Left lung (tissue), 10 donors: Measurements from ENCODE around the gene GMIP. TPM values are rescaled to one million over a fixed set of nuclear protein-coding genes. Genes with fewer than 3 reads are reported as not detected.

Experiments used
- ATAC-seq: fragments of 200-7000 bp; cut with Tn5 transposase; one replicate; pipeline ENCODE4 v1.9.1; 2020; ENCODE audit warnings: moderate library complexity
- DNase-seq, 4 donors: peaks; one replicate each; pipeline ENCODE4 v3.0.0-alpha.2; 2013 to 2020
- H3K27ac ChIP-seq, 2 donors: fragments of 200-600 bp; sonication (generic) in 1 of 2; one replicate each; pipeline versions ENCODE4 v1.5.0 to v1.8.0; 2020 to 2021
- H3K27me3 ChIP-seq, 2 donors: fragments of 200-600 bp; sonication (generic) in 1 of 2; one replicate each; pipeline versions ENCODE4 v1.5.0 to v1.8.0; 2020 to 2021
- H3K36me3 ChIP-seq, 2 donors: fragments of 200-600 bp; sonication (generic) in 1 of 2; one replicate each; pipeline versions ENCODE4 v1.5.0 to v1.8.0; 2020 to 2021
- H3K4me1 ChIP-seq, 2 donors: fragments of 200-600 bp; one replicate each; pipeline ENCODE4 v1.8.0; 2021
- H3K4me3 ChIP-seq, 2 donors: fragments of 200-600 bp; sonication (generic) in 1 of 2; one replicate each; pipeline versions ENCODE4 v1.5.0 to v1.8.0; 2020 to 2021; ENCODE audit warnings: mild to moderate bottlenecking in 1 of 2
- H3K9me3 ChIP-seq, 2 donors: fragments of 200-600 bp; sonication (generic) in 1 of 2; one replicate each; pipeline versions ENCODE4 v1.5.0 to v1.8.0; 2020 to 2021
- intact Hi-C, 2 donors: fragments of 100-400 bp; cut with DNase I; formaldehyde crosslinking; loops; one replicate each; pipeline versions ENCODE4 v1.11.2 to v1.14.2; 2022
- polyA plus RNA-seq, 6 donors: library from polyadenylated mRNA; unstranded; fragments of 120-200 nt; gene quantifications; one replicate each; pipeline ENCODE4 v1.2.1, GENCODE V29; 2013; ENCODE audit not compliant: insufficient read length in 6 of 6
- total RNA-seq, 2 donors: library from RNA; stranded (reverse); fragmentation: NEBNext Ultra II Directional; extraction: Animal tissue kit (Norgen Biotek cat#: 25700); gene quantifications; one replicate each; pipeline ENCODE4 v1.2.1, GENCODE V29; 2021
- TF ChIP-seq, protein P1 (sequence below), 2 donors: fragments of 200-600 bp; sonication (generic) in 1 of 2; IDR thresholded peaks; one replicate each; pipeline versions ENCODE4 v1.5.0 to v1.8.0; 2021; ENCODE audit warnings: antibody characterized with exemption in 2 of 2
- donor health status: DM: no; HTN: yes; CAD: no.
- donor health status: DM: no; HTN: no; CAD: no.

The GMIP gene
- total and polyA plus RNA-seq, 8 donors = 9.1 to 57.2 (median 11.1) TPM

DNA sequence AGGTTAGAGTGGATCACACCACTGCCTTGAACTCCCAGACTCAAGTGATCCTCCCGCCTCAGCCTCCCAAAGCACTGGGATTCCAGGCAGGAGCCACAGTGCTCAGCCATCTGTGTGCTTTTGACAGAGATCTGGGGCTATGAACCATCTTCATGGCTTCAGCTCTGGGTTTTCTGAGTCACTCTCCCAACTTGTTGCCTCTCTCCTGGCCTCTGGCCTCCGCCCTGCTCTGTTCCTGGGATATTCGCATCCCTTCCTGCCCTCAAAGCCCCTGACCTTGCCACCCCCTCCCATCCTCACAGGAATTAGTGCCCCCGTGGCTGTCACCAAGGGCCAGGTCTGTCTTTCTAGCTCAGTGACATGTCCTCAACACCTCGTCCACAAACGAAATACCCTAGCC lies 5.7 kb upstream of the GMIP start:
- Histone ChIP-seq H3K4me3 (no peak overlapping the region), H3K27ac (no peak overlapping the region), H3K4me1 (no peaks in the 10 kb centered on the region), H3K27me3 (no peaks in the 10 kb centered on the region), H3K36me3 (peaks cover 0 to 100% of the 10 kb centered on the region in 2 donors), H3K9me3 (no peaks in the 10 kb centered on the region)
- intact Hi-C loops = loop anchor here in 1 of 2 donors (5.0 kb wide), 1 partner anchor 117 kb away; no protein-coding TSS in a partner anchor
- DNase-seq = peak in 1 of 4 donors; percentile 22
- TF ChIP-seq, protein P1, sequence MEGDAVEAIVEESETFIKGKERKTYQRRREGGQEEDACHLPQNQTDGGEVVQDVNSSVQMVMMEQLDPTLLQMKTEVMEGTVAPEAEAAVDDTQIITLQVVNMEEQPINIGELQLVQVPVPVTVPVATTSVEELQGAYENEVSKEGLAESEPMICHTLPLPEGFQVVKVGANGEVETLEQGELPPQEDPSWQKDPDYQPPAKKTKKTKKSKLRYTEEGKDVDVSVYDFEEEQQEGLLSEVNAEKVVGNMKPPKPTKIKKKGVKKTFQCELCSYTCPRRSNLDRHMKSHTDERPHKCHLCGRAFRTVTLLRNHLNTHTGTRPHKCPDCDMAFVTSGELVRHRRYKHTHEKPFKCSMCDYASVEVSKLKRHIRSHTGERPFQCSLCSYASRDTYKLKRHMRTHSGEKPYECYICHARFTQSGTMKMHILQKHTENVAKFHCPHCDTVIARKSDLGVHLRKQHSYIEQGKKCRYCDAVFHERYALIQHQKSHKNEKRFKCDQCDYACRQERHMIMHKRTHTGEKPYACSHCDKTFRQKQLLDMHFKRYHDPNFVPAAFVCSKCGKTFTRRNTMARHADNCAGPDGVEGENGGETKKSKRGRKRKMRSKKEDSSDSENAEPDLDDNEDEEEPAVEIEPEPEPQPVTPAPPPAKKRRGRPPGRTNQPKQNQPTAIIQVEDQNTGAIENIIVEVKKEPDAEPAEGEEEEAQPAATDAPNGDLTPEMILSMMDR (IDR thresholded peaks at IDR 0.05) = no peak
- ATAC-seq = no peak

DNA sequence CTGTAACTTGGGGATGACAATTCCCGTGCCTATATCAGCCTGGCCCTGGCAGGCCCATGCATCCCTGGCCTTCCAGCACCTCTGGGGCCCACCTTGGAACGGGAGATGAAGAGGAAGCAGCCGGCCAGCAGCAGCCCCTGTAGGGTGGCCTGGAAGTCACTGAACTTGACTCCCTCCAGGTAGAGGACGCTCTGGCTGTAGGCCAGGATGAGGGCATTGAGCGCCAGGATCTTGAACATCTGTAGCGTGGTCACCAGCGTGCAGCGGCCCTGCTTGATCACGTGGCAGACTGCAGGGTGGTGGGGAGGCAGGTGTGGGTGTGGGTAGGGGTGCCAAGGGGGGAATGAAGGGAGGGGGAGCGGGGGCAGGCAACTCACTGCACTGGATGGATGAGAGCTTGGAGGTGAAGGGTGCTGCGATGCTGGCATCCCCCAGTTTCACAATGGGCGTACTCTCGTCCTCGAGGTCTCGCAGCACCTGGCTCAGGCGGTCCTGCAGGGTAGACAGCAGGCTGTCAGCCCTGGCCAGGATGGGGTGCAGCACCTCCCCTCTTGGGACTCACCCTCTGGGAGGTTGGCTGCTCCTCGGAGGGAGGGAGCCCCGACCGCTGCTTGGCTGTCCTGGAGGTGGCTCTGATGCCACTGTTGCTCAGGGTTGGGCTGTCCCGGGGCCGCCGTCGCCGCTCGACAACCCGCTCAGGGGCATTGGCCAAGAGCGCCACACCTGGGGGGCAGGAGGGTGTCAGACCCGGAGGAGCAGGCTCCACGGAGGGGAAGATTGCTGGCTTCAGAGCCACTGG lies 3.8 kb upstream of the GMIP start:
- intact Hi-C loops = loop anchor here in 1 of 2 donors (5.0 kb wide), 1 partner anchor 115 kb away; no protein-coding TSS in a partner anchor

DNA sequence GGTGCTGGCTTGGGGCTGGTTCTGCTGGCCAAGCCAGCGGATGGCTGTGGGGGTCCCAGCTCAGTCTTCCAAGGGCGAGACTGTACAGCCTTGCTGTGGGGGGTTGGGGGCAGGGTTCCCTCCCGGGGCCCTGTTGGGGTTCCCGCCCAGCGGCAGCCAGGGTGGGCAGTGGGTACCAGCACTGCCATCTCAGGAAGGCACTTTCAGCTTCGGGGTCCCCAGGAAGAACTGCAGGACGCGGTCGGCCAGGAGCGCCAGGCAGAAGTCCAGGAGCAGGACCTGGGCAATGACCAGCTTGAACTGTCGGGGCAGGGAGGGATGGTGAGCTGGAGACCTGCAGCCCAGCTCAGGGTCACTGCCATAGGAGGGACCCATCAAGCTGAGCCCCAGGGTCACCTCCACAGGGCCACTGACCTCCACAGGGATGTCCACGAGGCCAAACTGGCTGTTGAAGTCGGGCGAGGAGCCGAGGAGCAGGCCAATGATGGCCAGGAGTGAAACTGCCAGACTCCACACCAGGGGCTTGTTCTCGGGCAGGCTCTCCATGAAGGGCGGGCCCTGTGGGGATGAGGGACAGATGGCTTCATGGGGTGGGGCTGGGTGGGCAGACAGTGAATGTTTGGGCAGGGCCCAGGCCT lies 1.9 kb upstream of the GMIP start:
- Histone ChIP-seq H3K9me3 (no peaks in the 10 kb centered on the region), H3K36me3 (peaks cover 0 to 76% of the 10 kb centered on the region in 2 donors), H3K27me3 (no peaks in the 10 kb centered on the region), H3K4me3 (no peak overlapping the region), H3K4me1 (peaks cover 0 to 26% of the 10 kb centered on the region in 2 donors), H3K27ac (no peak overlapping the region)
- ATAC-seq (no peak), DNase-seq (peak in 1 of 4 donors; percentile 61)
- TF ChIP-seq, protein P1 (IDR thresholded peaks at IDR 0.05) = no peak
- intact Hi-C loops = loop anchor here in 1 of 2 donors (5.0 kb wide), 1 partner anchor 113 kb away; no protein-coding TSS in a partner anchor

More for the DNA sequence above, 3.8 kb upstream of the GMIP start:
- DNase-seq (peak in 1 of 4 donors; percentile 77), ATAC-seq (no peak)
- Histone ChIP-seq H3K4me1 (peaks cover 0 to 10% of the 10 kb centered on the region in 2 donors), H3K36me3 (peaks cover 0 to 81% of the 10 kb centered on the region in 2 donors), H3K9me3 (no peaks in the 10 kb centered on the region), H3K27ac (no peak overlapping the region), H3K4me3 (no peak overlapping the region), H3K27me3 (no peaks in the 10 kb centered on the region)
- TF ChIP-seq, protein P1 (IDR thresholded peaks at IDR 0.05) = no peak

DNA sequence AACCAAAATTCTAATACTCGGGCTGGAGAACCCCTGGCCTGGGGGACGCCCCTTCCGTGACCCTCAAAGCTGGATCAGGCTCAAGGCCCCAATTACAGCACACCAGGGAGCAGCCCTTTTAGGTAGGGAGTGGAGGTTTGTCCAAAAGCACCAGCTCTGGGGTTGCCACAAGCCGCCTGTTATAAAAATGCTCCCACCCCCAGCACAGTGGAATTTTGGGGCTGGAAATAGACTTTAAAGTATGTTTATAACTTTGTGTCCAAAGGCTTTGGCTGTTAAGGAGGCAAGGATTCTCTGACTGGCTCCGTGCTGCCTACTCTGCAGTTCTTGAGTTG lies 564 bp upstream of the GMIP start:
- peaks cover 0 to 35% of the 10 kb centered on the region in 2 donors for H3K4me1 ChIP-seq
- ATAC-seq = no peak
- H3K27ac ChIP-seq = peak overlapping the region; percentile 79 to 92
- intact Hi-C loops = no loop called here
- no peaks in the 10 kb centered on the region for H3K9me3 ChIP-seq
- TF ChIP-seq, protein P1 (IDR thresholded peaks at IDR 0.05) = peak; percentile 45 to 81
- DNase-seq = no peak
- peak overlapping the region; percentile 83 to 91 for H3K4me3 ChIP-seq
- H3K27me3 ChIP-seq = no peaks in the 10 kb centered on the region
- peaks cover 0 to 76% of the 10 kb centered on the region in 2 donors for H3K36me3 ChIP-seq
